ENCODE data around the gene OR1E1.

DNA sequence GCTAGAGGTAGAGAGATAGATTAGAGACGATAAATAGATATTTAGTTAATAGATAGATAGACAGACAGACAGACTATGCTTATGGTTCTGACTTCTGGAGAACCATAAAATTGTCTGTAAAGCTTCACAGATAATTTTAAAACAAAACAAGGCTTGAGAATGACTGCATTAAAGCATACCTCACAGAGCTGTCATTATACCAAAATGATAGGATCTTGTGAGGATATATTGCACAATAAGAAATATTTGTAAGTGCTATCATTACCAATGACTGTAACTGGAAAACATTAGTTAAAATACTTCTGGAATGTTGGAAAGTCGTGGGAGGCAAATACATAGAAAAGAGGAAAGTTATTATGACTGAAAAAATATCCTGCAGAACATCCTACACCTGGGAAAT lies 3.6 kb upstream of the OR1E1 start:
- TF ChIP-seq, protein P1, sequence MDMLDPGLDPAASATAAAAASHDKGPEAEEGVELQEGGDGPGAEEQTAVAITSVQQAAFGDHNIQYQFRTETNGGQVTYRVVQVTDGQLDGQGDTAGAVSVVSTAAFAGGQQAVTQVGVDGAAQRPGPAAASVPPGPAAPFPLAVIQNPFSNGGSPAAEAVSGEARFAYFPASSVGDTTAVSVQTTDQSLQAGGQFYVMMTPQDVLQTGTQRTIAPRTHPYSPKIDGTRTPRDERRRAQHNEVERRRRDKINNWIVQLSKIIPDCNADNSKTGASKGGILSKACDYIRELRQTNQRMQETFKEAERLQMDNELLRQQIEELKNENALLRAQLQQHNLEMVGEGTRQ (IDR thresholded peaks at IDR 0.05; ENCODE audit: borderline replicate concordance, low read depth, low read length): no peak
- TF ChIP-seq, protein P2, sequence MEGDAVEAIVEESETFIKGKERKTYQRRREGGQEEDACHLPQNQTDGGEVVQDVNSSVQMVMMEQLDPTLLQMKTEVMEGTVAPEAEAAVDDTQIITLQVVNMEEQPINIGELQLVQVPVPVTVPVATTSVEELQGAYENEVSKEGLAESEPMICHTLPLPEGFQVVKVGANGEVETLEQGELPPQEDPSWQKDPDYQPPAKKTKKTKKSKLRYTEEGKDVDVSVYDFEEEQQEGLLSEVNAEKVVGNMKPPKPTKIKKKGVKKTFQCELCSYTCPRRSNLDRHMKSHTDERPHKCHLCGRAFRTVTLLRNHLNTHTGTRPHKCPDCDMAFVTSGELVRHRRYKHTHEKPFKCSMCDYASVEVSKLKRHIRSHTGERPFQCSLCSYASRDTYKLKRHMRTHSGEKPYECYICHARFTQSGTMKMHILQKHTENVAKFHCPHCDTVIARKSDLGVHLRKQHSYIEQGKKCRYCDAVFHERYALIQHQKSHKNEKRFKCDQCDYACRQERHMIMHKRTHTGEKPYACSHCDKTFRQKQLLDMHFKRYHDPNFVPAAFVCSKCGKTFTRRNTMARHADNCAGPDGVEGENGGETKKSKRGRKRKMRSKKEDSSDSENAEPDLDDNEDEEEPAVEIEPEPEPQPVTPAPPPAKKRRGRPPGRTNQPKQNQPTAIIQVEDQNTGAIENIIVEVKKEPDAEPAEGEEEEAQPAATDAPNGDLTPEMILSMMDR (IDR thresholded peaks at IDR 0.05): no peak
- TF ChIP-seq, protein P3, sequence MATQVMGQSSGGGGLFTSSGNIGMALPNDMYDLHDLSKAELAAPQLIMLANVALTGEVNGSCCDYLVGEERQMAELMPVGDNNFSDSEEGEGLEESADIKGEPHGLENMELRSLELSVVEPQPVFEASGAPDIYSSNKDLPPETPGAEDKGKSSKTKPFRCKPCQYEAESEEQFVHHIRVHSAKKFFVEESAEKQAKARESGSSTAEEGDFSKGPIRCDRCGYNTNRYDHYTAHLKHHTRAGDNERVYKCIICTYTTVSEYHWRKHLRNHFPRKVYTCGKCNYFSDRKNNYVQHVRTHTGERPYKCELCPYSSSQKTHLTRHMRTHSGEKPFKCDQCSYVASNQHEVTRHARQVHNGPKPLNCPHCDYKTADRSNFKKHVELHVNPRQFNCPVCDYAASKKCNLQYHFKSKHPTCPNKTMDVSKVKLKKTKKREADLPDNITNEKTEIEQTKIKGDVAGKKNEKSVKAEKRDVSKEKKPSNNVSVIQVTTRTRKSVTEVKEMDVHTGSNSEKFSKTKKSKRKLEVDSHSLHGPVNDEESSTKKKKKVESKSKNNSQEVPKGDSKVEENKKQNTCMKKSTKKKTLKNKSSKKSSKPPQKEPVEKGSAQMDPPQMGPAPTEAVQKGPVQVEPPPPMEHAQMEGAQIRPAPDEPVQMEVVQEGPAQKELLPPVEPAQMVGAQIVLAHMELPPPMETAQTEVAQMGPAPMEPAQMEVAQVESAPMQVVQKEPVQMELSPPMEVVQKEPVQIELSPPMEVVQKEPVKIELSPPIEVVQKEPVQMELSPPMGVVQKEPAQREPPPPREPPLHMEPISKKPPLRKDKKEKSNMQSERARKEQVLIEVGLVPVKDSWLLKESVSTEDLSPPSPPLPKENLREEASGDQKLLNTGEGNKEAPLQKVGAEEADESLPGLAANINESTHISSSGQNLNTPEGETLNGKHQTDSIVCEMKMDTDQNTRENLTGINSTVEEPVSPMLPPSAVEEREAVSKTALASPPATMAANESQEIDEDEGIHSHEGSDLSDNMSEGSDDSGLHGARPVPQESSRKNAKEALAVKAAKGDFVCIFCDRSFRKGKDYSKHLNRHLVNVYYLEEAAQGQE (IDR thresholded peaks at IDR 0.05; ENCODE audit: low read depth, low read length): no peak
- TF ChIP-seq POLR2AphosphoS5 (IDR thresholded peaks at IDR 0.05; ENCODE audit: low read depth, low read length) (no peak), SIN3A (IDR thresholded peaks at IDR 0.05; ENCODE audit: borderline replicate concordance, low read depth, low read length) (no peak), NRF1 (IDR thresholded peaks at IDR 0.05; ENCODE audit: low read depth, low read length) (no peak), EP300 (IDR thresholded peaks at IDR 0.05; ENCODE audit: borderline replicate concordance in 1 of 2, low read depth in 1 of 2, low read length in 1 of 2) (no peak)
